ENCODE results near the gene SKAP1.
"Not testable (repeated sequence)": the region's sequence is repeated elsewhere in the genome, so short reads cannot be mapped to it uniquely, and the experiment has no call there.

DNA sequence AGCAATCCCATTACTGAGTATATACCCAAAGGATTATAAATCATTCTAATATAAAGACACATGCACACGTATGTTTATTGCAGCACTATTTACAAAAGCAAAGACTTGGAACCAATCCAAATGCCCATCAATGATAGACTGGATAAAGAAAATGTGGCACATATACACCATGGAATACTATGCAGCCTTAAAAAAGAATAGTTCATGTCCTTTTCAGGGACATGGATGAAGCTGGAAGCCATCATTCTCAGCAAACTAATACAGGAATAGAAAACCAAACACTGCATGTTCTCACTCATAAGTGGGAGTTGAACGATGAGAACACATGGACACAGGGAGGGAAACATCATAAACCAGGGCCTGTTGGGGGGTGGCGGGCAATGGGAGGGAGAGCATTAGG, 19.3 kb upstream of the SKAP1 start:
- TF ChIP-seq, protein P1, sequence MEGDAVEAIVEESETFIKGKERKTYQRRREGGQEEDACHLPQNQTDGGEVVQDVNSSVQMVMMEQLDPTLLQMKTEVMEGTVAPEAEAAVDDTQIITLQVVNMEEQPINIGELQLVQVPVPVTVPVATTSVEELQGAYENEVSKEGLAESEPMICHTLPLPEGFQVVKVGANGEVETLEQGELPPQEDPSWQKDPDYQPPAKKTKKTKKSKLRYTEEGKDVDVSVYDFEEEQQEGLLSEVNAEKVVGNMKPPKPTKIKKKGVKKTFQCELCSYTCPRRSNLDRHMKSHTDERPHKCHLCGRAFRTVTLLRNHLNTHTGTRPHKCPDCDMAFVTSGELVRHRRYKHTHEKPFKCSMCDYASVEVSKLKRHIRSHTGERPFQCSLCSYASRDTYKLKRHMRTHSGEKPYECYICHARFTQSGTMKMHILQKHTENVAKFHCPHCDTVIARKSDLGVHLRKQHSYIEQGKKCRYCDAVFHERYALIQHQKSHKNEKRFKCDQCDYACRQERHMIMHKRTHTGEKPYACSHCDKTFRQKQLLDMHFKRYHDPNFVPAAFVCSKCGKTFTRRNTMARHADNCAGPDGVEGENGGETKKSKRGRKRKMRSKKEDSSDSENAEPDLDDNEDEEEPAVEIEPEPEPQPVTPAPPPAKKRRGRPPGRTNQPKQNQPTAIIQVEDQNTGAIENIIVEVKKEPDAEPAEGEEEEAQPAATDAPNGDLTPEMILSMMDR (IDR thresholded peaks at IDR 0.05; ENCODE audit: insufficient read depth, low read length): not testable (repeated sequence)
- not testable (repeated sequence) for TF ChIP-seq GABPA (IDR thresholded peaks at IDR 0.05; ENCODE audit: low read depth); POLR2AphosphoS5 (IDR thresholded peaks at IDR 0.05; ENCODE audit: low read depth); SPI1 (IDR thresholded peaks at IDR 0.05; ENCODE audit: borderline replicate concordance, low read depth)
- TF ChIP-seq, protein P2, sequence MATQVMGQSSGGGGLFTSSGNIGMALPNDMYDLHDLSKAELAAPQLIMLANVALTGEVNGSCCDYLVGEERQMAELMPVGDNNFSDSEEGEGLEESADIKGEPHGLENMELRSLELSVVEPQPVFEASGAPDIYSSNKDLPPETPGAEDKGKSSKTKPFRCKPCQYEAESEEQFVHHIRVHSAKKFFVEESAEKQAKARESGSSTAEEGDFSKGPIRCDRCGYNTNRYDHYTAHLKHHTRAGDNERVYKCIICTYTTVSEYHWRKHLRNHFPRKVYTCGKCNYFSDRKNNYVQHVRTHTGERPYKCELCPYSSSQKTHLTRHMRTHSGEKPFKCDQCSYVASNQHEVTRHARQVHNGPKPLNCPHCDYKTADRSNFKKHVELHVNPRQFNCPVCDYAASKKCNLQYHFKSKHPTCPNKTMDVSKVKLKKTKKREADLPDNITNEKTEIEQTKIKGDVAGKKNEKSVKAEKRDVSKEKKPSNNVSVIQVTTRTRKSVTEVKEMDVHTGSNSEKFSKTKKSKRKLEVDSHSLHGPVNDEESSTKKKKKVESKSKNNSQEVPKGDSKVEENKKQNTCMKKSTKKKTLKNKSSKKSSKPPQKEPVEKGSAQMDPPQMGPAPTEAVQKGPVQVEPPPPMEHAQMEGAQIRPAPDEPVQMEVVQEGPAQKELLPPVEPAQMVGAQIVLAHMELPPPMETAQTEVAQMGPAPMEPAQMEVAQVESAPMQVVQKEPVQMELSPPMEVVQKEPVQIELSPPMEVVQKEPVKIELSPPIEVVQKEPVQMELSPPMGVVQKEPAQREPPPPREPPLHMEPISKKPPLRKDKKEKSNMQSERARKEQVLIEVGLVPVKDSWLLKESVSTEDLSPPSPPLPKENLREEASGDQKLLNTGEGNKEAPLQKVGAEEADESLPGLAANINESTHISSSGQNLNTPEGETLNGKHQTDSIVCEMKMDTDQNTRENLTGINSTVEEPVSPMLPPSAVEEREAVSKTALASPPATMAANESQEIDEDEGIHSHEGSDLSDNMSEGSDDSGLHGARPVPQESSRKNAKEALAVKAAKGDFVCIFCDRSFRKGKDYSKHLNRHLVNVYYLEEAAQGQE (IDR thresholded peaks at IDR 0.05; ENCODE audit: insufficient replicate concordance, low read depth): not testable (repeated sequence)

Measured in HL-60 (cell line).